ENCODE data around the gene SIVA1.

The SIVA1 gene

DNA sequence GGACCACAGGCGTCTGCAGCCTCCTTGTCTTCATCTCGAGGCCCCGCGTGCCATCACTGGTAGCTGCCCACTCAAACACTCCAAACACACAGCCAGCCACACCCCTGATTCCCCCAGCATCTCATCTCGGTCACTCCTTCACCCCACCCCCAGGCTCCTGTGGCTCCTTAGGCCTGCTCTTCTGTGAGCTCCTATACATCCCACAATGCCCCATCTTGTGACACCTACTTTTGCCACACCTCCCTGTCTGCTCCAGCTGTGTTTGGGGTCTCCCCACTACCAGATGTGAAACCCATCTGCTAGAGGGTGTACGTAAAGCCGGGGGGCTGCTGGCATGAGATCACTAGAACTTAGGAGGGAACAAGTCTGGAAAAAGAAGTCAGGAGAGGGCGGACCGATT, 38.5 kb downstream of the SIVA1 start:
- TF ChIP-seq ZFX (IDR thresholded peaks at IDR 0.05; ENCODE audit: borderline replicate concordance) (no peak), CTCF (IDR thresholded peaks at IDR 0.05) (no peak)
- no peak overlapping the region for H3K27ac ChIP-seq

GRCh38 chr14:104792101-104792884, 39.3 kb downstream of the SIVA1 start:
- peak overlapping the region; percentile 98 for H3K27ac ChIP-seq
- TF ChIP-seq CTCF (IDR thresholded peaks at IDR 0.05) (no peak), ZFX (IDR thresholded peaks at IDR 0.05; ENCODE audit: borderline replicate concordance) (no peak)

- peak overlapping the region; percentile 98 for H3K27ac ChIP-seq
- TF ChIP-seq ZFX (IDR thresholded peaks at IDR 0.05; ENCODE audit: borderline replicate concordance) (no peak), CTCF (IDR thresholded peaks at IDR 0.05) (no peak)
Observed at GRCh38 chr14:104792945-104793702, 40.2 kb downstream of the SIVA1 start.

DNA sequence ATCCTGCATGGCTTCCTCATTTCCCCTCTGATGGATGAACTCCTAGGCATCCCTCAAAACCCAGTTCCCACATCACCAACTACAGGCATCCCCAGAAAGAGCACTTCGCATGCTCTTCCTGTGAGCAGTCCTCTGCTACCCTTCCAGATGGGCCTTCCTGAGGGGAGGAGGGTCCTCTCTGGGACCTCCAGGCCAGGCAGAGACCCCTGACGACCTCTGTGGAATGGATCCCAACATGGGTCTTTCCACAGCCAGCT, 40.7 kb downstream of the SIVA1 start:
- TF ChIP-seq CTCF (IDR thresholded peaks at IDR 0.05) (no peak), ZFX (IDR thresholded peaks at IDR 0.05; ENCODE audit: borderline replicate concordance) (no peak)
- H3K27ac ChIP-seq = peak overlapping the region; percentile 98

DNA sequence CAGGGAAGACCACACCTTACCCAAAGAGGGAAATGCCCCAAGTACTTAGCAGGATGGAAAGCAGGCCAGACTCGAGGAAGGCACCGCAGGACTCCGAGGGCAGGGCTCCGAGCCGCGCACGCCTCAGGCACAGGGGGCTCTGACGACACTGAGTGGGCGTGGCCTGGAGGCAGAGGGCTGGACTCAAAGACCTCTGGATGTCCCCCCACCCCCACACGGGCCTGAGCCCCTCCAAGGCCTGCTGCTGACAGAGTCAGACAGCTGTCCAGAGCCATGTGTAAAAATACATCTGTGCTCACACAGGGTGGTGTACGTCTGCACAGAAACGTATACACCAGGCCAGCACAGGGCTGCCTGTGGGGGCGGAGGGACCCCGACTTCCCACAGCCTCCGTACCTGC, 41.2 kb downstream of the SIVA1 start:
- no peak for TF ChIP-seq ZFX (IDR thresholded peaks at IDR 0.05; ENCODE audit: borderline replicate concordance)
- no peak for TF ChIP-seq CTCF (IDR thresholded peaks at IDR 0.05)
- peak overlapping the region; percentile 98 for H3K27ac ChIP-seq

- TF ChIP-seq CTCF (IDR thresholded peaks at IDR 0.05) (no peak), ZFX (IDR thresholded peaks at IDR 0.05; ENCODE audit: borderline replicate concordance) (no peak)
- peak overlapping the region; percentile 98 for H3K27ac ChIP-seq
Observed at GRCh38 chr14:104794631-104794992, 41.7 kb downstream of the SIVA1 start.

Data from 22Rv1 (cell line).